H9 (cell line): ENCODE results near the gene SERTM2. TPM values are rescaled to one million over a fixed set of nuclear protein-coding genes. Genes with fewer than 3 reads are reported as not detected.

Source experiments
- DNase-seq: peaks from one replicate; pipeline ENCODE4 v3.0.0-alpha.2; 2017
- H2AFZ ChIP-seq: one replicate; pipeline ENCODE4 v1.6.1; 2013; ENCODE audit warnings: mild to moderate bottlenecking, low read length, control low read depth, moderate library complexity
- H2AK5ac ChIP-seq: 2 replicates; pipeline ENCODE4 v1.6.1; 2013; ENCODE audit warnings: low read length, control low read depth, mixed read lengths; ENCODE audit not compliant: insufficient read length
- H2BK120ac ChIP-seq: one replicate; pipeline ENCODE4 v1.6.1; 2013; ENCODE audit warnings: low read depth, mild to moderate bottlenecking, low read length, control low read depth, inconsistent platforms; ENCODE audit not compliant: poor library complexity, severe bottlenecking
- H2BK12ac ChIP-seq: 2 replicates; pipeline ENCODE4 v1.6.1; 2013; ENCODE audit warnings: low read length, control low read depth, mixed read lengths, low read depth; ENCODE audit not compliant: insufficient read length
- H2BK15ac ChIP-seq: 2 replicates; pipeline ENCODE4 v1.6.1; 2013; ENCODE audit warnings: low read depth, low read length, control low read depth
- H2BK20ac ChIP-seq: one replicate; pipeline ENCODE4 v1.6.1; 2013; ENCODE audit warnings: low read depth, mild to moderate bottlenecking, low read length, control low read depth, inconsistent platforms; ENCODE audit not compliant: poor library complexity, severe bottlenecking
- H2BK5ac ChIP-seq: 2 replicates; pipeline ENCODE4 v1.6.1; 2013; ENCODE audit warnings: low read length, control low read depth, mixed read lengths; ENCODE audit not compliant: insufficient read length
- H3K14ac ChIP-seq: 2 replicates; pipeline ENCODE4 v1.6.1; 2013; ENCODE audit warnings: low read length, control low read depth; ENCODE audit not compliant: insufficient read depth
- H3K18ac ChIP-seq: 2 replicates; pipeline ENCODE4 v1.6.1; 2013; ENCODE audit warnings: low read depth, mild to moderate bottlenecking, mixed read lengths, low read length, control low read depth; ENCODE audit not compliant: insufficient read length
- H3K23ac ChIP-seq: 2 replicates; pipeline ENCODE4 v1.6.1; 2013; ENCODE audit warnings: low read length, control low read depth, mixed read lengths, low read depth; ENCODE audit not compliant: insufficient read length
- H3K23me2 ChIP-seq: 2 replicates; pipeline ENCODE4 v1.6.1; 2013; ENCODE audit warnings: low read depth, mild to moderate bottlenecking, mixed read lengths, low read length, control low read depth; ENCODE audit not compliant: insufficient read length, poor library complexity, severe bottlenecking
- H3K27ac ChIP-seq: 2 replicates; pipeline ENCODE4 v1.5.1; 2013; ENCODE audit warnings: low read length, control low read depth, mixed read lengths, low read depth; ENCODE audit not compliant: insufficient read length
- H3K27me3 ChIP-seq: 2 replicates; pipeline ENCODE4 v1.6.1; 2013; ENCODE audit warnings: low read length, control low read depth, inconsistent platforms; ENCODE audit not compliant: insufficient read depth
- H3K4ac ChIP-seq: 2 replicates; pipeline ENCODE4 v1.6.1; 2013; ENCODE audit warnings: low read depth, mild to moderate bottlenecking, control low read depth, inconsistent platforms, low read length, moderate library complexity
- H3K4me1 ChIP-seq: 2 replicates; pipeline ENCODE4 v1.6.1; 2013; ENCODE audit warnings: low read length, control low read depth, inconsistent platforms; ENCODE audit not compliant: insufficient read depth
- H3K4me2 ChIP-seq: 2 replicates; pipeline ENCODE4 v1.6.1; 2013; ENCODE audit warnings: low read length, control low read depth, mixed read lengths; ENCODE audit not compliant: insufficient read length, insufficient read depth
- H3K56ac ChIP-seq: 2 replicates; pipeline ENCODE4 v1.6.1; 2013; ENCODE audit warnings: low read depth, mild to moderate bottlenecking, mixed read lengths, low read length, control low read depth; ENCODE audit not compliant: insufficient read length
- H3K79me1 ChIP-seq: 2 replicates; pipeline ENCODE4 v1.6.1; 2013; ENCODE audit warnings: low read depth, mild to moderate bottlenecking, moderate library complexity, low read length, control low read depth, inconsistent platforms; ENCODE audit not compliant: insufficient read depth, poor library complexity, severe bottlenecking
- H3K79me2 ChIP-seq: 2 replicates; pipeline ENCODE4 v1.6.1; 2013; ENCODE audit warnings: low read length, control low read depth, inconsistent platforms; ENCODE audit not compliant: insufficient read depth
- H3K9ac ChIP-seq: 2 replicates; pipeline ENCODE4 v1.6.1; 2013; ENCODE audit warnings: low read length, control low read depth, mixed read lengths; ENCODE audit not compliant: insufficient read length; ENCODE audit errors: extremely low read depth
- H3K9me3 ChIP-seq: one replicate; pipeline ENCODE4 v1.6.1; 2013; ENCODE audit warnings: low read depth, low read length, inconsistent platforms; ENCODE audit not compliant: control insufficient read depth
- H3T11ph ChIP-seq: one replicate; pipeline ENCODE4 v1.6.1; 2013; ENCODE audit warnings: mild to moderate bottlenecking, low read length, control low read depth, inconsistent platforms
- H4K20me1 ChIP-seq: one replicate; pipeline ENCODE4 v1.6.1; 2013; ENCODE audit not compliant: control insufficient read depth, insufficient read length, insufficient read depth
- H4K5ac ChIP-seq: 2 replicates; pipeline ENCODE4 v1.6.1; 2013; ENCODE audit warnings: low read depth, mild to moderate bottlenecking, mixed read lengths, low read length, control low read depth; ENCODE audit not compliant: insufficient read length
- H4K8ac ChIP-seq: replicated peaks from 2 replicates; pipeline ENCODE4 v1.6.1; 2013; ENCODE audit warnings: low read length, control low read depth, mixed read lengths, low read depth; ENCODE audit not compliant: insufficient read length
- H4K91ac ChIP-seq: 2 replicates; pipeline ENCODE4 v1.6.1; 2013; ENCODE audit warnings: low read depth, mild to moderate bottlenecking, moderate library complexity, mixed read lengths, low read length, control low read depth; ENCODE audit not compliant: insufficient read length
- H3K27ac Mint-ChIP-seq, 3 experiments: 2 replicates in 2 of 3; 3 replicates in 1 of 3; pipeline ENCODE4 v1.8.0; 2020 to 2021; ENCODE audit warnings: mixed read lengths in 3 of 3, mild to moderate bottlenecking in 1 of 3, moderate library complexity in 1 of 3
- H3K27me3 Mint-ChIP-seq: 2 replicates; pipeline ENCODE4 v1.8.0; 2021; ENCODE audit warnings: low read depth, mild to moderate bottlenecking, moderate library complexity, mixed read lengths
- H3K36me3 Mint-ChIP-seq, 3 experiments: 2 replicates in 2 of 3; 3 replicates in 1 of 3; pipeline ENCODE4 v1.8.0; 2020 to 2021; ENCODE audit warnings: low read depth in 3 of 3, mixed read lengths in 3 of 3; ENCODE audit not compliant: insufficient read depth in 1 of 3
- H3K4me1 Mint-ChIP-seq, 2 experiments: 2 replicates each; pipeline ENCODE4 v1.8.0; 2020; ENCODE audit warnings: mixed read lengths in 2 of 2
- H3K4me3 Mint-ChIP-seq, 2 experiments: 2 replicates in 1 of 2; 3 replicates in 1 of 2; pipeline ENCODE4 v1.8.0; 2020 to 2021; ENCODE audit warnings: mild to moderate bottlenecking in 2 of 2, mixed read lengths in 2 of 2, moderate library complexity in 1 of 2
- H3K9me3 Mint-ChIP-seq, 2 experiments: 2 replicates in 1 of 2; 3 replicates in 1 of 2; pipeline ENCODE4 v1.8.0; 2020; ENCODE audit warnings: mild to moderate bottlenecking in 2 of 2, mixed read lengths in 2 of 2, moderate library complexity in 1 of 2
- CTCF ChIP-seq: fragments of 200-600 bp; sonication (generic); conservative IDR thresholded peaks from 3 replicates; pipeline ENCODE4 v1.8.0; 2021; ENCODE audit warnings: antibody characterized with exemption, mild to moderate bottlenecking
- WGBS: extraction: QIAGEN DNeasy Blood & Tissue Kit; methylation state at CpG from one replicate; pipeline ENCODE4 v1.1.7; 2013; ENCODE audit warnings: missing lambda C conversion rate, low lambda C conversion rate, mixed read lengths; ENCODE audit not compliant: insufficient read length; ENCODE audit errors: extremely low coverage; 5-methylcytosine and 5-hydroxymethylcytosine counted together
- total RNA-seq: library from RNA; stranded (reverse); gene quantifications from 2 replicates; pipeline ENCODE4 v1.2.1, GENCODE V29; 2021

SERTM2 gene
- total RNA-seq, 1 experiment from 2014 or later: 0.22 TPM

- Histone ChIP-seq H3K27ac (no peak overlapping the region), H3T11ph (no peak overlapping the region), H3K14ac (no peak overlapping the region), H4K91ac (no peak overlapping the region), H2BK15ac (no peak overlapping the region), H3K79me2 (no peaks in the 10 kb centered on the region), H2BK20ac (no peak overlapping the region), H3K23me2 (no peaks in the 10 kb centered on the region), H4K8ac (no peak overlapping the region), H2AK5ac (no peak overlapping the region), H3K23ac (no peak overlapping the region), H3K27me3 (no peaks in the 10 kb centered on the region), H2AFZ (no peak overlapping the region), H3K4me1 (no peaks in the 10 kb centered on the region), H3K4ac (no peak overlapping the region), H2BK12ac (no peak overlapping the region), H3K4me2 (no peak overlapping the region), H3K18ac (no peak overlapping the region), H3K79me1 (no peaks in the 10 kb centered on the region), H4K20me1 (no peaks in the 10 kb centered on the region), H3K9ac (no peak overlapping the region), H2BK120ac (no peak overlapping the region), H2BK5ac (no peak overlapping the region), H3K9me3 (no peaks in the 10 kb centered on the region), H4K5ac (no peak overlapping the region), H3K56ac (no peak overlapping the region)
- no peak for DNase-seq
- Mint-ChIP-seq H3K27ac (no peak overlapping the region), H3K4me3 (no peak overlapping the region), H3K9me3 (peaks cover 2 to 5% of the 10 kb centered on the region in 2 experiments; a peak in 3 of 5 replicates), H3K27me3 (no peaks in the 10 kb centered on the region), H3K36me3 (peaks cover 1 to 7% (median 5%) of the 10 kb centered on the region in 3 experiments; a peak in 5 of 7 replicates), H3K4me1 (peaks cover 17 to 36% of the 10 kb centered on the region in 2 experiments)
- no CpG with 5 or more reads among the region's 1 CpG for WGBS
- no peak for TF ChIP-seq CTCF
Measured at GRCh38 chrX:111561851-111562250, 50.4 kb downstream of the SERTM2 start.
